Epidermal melanocyte (primary cell): ENCODE measurements around the gene XPO5.
"Not testable (repeated sequence)": the region's sequence is repeated elsewhere in the genome, so short reads cannot be mapped to it uniquely, and the experiment has no call there.

Experiments
- DNase-seq: peaks from one replicate; pipeline ENCODE4 v3.0.0; 2011; ENCODE audit warnings: low spot score; ENCODE audit not compliant: insufficient read length

XPO5 gene

DNA sequence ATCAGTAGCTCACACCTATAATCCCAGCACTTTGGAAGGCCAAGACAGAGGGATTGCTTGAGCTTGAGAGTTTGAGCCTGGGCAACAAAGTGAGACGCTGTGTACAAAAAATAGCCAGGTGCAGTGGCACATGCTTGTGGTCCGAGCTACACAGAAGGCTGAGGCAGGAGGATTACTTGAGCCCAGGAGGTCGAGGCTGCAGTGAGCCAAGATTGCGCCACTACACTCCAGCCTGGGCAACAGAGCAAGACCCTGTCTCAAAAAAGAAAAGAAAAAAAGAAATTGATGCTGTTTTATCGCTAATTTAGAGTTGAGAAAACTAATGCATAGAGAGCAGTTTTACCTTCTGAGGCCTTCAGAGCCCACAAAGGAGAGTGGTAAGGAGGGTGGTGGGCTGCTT is 77.5 kb downstream of the XPO5 start:
- DNase-seq = not testable (repeated sequence)

DNA sequence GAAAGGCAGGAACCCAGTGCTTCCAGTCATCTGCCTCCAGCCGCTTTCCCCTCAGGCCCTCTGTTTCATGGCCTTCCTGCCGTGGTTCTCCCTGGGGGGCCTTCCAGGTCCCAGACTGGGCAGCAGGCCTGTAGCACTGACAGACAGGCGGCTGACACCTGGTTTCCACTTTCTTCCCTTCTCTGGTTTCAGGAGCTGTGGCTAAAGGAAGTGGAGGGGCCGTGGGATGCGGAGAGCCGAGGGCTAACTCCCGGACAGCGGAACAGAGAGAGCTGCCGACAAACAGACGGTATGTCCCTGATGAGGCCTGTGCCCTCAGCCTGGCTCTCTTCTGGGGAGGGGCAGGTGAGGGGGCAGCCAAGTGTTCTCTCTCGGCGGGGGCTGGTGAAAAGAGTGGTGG is 78.1 kb downstream of the XPO5 start:
- no peak for DNase-seq

DNA sequence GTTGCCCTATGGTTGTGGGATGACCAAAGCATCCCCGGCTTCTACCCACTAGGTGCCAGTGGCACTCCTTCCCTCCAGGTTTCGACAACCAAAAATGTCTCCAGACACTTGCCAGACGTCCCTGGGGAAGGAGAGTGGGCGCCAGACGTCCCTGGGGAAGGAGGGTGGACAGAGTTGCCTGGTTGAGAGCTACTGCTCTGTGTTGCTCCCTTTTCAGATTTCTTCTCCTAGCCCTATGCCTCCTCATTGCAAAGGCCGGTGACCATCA is 78.8 kb downstream of the XPO5 start:
- DNase-seq = no peak

DNA sequence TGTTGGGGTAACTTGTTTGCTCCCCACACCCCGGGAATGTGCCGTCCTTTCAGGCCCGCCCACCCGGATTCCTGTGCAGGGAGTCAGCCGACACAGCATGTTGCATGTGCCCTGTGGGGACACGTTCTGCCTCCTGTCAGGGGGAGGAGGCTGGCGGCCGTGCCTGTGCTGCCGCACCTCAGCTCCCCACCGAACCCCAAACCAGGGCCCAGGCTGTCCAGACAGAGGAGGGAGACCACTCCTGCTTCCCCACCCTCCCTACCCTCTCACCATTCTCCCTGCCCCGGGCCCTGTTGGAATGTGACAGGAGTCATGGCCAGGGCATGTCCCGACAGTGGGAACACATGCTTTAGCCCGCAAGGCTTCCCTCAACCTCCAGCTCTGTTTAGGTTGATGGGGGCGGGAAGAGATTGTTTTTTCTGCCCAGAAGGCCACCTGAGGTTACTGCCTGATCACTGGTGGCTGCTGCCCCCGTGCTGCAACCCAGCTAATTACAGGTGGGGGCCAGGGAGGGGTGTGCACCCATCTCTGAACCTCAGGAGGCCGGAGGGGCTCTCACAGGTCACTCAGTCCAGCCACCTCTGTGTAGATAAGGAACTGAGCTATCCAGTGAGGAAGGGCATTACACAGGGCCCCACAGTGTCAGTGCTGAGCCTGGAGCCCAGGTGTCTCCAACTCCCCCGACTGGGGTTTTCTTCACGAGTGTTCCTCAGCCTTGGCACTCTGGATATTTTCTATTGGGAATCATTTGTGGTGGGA is 79.3 kb downstream of the XPO5 start:
- DNase-seq = no peak

DNA sequence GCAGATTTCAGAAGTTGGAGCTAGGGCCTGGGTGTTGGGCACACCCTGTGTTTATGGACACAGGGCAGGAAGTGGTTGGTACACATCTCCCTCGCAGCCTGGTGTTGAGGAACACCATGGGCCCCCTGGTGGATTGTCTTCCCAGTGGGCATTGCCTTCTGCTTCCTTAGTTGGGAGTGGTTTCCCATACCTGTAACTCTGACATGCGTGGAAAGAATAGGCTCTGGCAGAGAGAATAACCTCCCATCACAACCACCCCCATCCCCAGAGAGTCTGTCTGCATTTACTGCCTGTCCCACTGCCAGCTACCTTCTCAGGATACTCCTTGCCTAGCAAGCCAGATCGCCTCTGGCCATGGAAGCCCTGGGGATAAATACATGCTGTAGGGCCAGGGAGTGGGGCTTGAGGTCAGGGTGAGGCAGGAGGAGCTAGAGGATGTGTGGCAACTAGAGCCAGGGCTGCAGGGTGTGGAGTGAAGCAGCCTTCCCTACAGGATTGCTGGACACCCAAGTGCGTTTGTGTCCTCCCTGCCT is 80.4 kb downstream of the XPO5 start:
- DNase-seq = no peak

DNA sequence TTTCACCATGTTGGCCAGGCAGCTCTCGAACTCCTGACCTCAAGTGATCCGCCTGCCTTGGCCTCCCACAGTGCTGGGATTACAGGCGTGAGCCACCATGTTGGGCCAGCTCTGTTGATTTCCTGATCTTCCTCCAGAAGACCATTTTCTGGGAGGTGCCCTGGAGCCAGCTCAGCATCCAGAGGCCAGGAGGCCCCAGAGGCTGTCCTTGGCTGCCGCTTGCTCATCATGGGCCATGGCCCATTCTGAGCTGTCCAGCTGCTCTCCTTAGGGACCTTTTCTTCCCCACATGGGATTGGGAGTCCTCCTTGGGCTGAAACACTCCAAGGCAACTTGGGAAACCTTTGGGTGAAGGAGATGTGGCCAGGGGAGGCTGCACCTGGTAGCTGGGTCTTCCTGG is 81.1 kb downstream of the XPO5 start:
- no peak for DNase-seq

DNA sequence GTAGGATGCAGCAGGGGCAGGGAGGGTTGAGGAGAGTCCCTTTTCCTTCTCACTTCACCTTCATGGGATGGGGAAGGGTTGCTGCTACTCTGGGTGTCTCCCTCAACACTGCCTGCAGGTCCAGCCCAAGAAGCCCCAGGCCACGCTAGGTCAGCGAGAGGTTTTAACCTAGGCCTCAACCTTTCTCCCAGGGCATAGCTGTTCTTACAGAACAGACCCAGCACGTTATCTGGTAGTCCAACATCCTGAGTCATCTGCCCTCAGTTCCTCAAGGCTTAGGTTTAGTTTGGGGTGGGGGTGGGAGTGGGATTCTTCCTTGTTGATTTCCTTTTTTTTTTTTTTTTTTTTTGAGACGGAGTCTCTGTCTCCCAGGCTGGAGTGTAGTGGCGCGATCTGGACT is 81.5 kb downstream of the XPO5 start:
- DNase-seq = no peak

DNA sequence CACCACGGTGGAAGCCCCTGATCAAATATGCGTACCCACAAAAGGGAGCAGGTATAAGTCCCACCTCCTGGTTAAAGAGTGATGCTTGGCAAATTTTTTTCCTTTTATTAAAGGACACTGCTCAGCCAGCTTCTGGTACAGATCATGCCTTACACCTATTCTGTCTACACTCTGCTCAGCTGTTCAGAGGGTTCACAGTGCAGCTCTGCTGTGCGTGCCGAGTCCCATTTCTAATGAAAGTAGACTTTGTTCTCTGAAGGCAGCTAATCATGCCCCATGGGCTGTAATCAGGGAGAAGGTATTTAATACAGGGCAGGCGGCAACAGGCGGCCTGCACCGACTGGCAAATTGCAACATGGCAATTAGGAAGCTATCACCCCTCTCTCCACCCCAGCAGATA is 82.0 kb downstream of the XPO5 start:
- peak; percentile 77 for DNase-seq

DNA sequence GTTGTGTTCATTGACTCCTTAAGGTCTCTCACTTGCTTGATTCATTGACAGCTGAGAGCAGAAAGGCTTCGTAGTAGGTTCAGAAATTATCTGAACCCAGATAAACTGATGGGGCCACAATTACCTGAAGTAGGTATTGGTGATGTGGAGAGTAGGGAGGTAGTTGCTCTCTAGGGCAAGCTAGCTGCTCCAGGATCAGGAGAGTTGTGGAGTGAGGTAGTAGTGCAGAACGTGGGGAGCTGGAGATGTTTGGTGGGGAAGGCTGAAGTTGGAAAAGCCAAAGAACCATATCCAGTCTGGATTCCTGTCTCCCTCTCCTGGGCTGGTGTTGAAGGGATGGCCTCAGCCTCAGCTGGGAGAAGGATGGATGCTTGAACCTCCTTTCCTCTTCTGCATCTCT is 82.6 kb downstream of the XPO5 start:
- DNase-seq = no peak

DNA sequence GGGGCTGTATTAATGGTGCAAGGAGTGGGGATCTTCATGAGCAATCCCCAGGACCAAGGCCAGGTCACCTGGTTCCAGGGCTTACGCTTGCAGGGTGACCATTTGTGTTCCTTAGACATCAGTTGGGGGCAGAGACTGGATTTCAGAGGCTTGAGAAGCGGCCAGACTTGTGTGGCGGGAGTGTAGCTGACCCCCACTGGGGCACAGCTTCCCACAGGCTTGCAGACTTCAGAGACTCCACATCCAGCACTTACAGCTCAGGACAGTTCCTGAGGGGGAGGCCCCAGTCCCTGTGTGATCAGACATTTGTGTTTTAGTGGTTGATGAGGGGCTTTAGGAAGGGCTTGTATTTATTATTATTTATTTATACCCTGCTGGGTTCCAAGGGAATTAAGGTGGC is 83.2 kb downstream of the XPO5 start:
- DNase-seq = no peak

DNA sequence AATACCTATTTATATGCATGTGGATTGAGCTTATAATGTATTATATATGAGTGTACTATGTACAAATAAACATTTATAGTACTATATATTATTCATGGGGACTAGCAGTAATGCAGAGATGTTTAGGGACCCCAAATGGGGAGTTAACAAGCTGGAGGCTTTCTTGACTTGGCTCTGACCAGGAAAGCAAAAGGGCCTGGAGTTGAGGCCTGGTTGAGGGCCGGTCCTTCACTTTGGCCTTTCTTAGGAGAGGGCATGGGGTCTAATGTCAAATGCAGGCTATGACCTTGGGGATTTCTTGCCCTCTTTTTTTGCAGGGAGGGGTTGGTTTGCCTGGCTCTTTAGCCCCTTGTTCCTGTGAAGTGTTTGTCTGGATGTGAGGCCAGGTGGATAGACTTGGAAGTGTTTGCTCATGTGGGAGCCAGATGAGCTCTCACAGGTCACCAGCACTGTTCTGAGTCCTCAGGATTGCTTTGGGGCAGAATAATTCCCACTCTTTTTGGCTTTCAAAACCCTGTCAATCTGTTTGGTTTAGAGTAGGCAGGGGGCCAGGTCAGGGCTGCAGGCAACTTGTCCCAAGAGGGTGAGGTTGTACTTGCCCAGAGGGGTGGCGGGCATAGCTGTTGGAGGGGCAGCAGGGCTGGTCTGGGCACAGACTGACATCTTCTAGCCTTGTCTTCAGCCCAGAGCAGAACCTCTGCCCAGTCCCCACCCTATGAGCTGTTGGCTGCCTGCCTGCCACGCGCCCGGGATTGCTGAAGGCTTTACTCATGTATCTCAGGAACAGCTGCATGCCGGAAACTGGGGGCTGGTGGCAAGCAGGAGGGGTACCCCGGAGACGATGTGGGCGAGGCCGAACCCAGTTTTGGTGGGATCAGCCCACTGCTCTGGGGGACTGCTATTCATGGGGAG is 83.8 kb downstream of the XPO5 start:
- peak; percentile 77 for DNase-seq

DNA sequence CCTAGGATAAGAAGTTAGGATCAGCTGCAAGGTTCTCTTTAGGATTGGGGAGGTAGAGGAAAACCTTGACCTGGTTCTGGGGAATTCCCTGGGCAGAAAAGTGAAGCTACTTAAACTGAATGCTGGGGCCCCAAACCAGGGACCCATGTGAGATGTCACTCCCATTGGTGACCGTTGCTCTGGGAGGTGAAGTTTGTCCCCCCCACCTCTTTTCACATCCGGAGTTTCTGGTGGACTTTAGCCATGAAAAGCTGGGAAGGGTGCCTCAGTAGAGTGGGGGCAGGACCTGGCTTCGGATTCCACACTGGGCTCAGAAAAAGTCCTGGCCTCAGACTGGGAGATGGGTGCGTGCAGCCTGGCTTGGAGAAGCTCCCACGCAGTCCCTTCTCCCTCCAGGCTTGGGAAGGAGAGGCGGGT is 85.3 kb downstream of the XPO5 start:
- DNase-seq = no peak

DNA sequence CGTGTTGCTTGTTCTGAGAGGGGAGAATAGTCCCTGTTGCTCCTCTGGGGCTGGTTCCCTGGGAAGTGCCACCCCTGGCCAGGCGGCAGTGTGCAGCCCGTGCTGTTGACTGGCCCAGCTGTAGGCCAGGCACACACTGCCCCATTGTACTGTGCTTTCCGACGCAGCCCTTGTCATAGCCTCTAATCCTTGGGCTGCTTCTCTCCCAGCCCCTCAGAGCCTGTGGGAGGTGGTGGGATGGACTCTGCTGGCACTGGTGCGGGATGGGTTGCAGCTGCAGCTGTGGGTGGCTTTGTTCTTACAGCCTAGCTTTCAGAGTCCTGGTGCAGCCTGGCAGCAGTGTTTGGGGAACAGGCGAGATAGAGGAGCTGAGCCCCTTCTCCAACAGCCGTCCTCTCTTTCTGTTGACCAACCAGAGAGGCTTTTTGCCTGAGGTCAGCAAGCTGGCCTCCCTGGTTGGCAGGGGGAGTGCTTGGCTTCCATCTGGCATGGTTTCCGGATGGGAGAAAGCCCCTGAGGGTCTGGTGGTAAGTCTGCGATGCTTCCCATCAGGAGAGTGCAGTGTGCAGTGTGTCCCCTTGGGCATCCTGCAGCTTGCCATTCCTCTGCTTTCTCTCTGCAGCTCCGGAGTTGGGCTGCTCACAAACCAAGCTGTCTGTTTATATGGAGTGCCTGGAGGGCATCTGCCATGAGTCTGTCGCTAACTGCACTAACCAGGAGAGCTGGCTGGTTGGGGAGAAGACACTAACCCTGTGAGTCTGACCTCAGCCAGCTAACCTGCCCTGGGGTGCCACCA is 86.4 kb downstream of the XPO5 start:
- DNase-seq = peak; percentile 83

DNA sequence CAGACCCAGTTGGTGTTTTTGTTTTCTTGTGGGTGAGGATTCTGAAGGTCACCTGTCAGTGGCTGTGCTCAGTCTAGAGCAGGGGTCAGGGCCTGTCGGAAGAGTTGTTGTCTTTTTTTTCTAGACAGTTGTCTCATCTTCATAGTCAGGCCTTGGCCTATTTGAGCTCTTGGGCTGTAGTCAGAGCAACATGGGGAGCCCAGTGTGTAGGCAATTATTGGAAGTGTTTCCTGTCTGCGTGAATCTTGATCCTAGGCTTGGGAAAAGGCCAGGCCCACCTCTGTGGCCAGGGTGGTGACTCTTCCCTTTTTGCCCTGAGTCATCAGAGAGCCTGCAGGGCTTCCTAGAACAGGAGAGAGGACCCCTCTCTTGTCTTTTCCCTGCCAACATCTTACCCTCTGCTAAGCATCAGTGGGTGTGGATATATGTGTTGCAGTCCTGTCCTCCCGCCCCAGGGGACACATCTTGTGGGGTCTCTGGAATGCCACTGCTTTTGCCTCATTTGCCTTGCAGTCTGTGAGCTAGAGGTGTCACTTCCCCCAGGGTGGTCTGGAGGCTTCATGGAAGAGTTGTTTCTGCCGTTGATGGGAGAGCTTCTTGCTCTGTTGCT is 87.1 kb downstream of the XPO5 start:
- no peak for DNase-seq

DNA sequence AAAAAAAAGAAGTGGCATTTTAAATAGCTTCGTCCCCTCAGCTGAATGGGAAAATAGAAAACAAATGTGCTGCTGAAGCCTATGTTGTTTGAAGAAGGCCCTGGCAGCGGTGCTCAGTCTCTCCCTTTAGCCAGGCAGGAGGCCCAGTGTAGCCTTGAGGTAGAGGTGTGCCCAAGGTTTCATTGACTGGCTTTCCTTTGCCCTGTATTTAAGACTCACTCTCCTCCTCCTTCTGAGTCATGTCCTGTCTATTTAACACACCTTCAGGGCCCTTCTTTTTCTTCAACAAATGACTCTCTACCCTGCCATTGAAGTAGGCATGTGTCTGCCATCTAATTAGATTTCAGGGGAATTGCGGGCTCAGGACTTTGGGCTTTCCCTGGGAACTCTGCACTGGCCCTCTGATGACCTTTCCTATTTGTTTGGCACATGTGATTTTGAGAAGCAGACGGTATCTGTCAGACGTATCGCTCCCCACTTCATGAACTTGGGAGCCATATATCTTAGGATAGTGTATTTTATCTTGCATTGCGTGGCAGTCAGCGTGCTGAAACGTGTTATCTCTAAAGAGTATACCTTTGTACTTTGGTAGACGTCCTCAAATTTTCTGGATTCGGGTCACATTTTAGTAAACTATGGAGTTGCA is 94.1 kb downstream of the XPO5 start:
- no peak for DNase-seq

DNA sequence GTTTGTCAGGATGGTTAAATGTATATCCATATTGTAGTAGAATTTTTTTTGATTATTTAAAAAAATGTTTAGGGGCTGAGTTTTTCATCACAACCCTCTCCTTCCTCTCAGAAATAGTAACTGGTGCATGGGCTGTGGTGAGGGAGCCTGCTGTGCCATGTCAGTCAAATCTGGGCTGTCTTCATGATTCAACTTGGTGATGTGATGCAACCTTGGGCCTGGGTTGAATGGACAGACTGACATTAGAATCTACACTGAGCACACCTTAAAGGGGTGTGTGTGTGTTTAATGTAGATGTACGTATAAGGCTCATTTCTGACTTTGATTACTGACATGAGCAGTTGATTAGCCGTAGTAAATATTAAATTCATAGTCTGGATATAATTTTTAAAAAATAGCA is 94.8 kb downstream of the XPO5 start:
- DNase-seq = no peak

DNA sequence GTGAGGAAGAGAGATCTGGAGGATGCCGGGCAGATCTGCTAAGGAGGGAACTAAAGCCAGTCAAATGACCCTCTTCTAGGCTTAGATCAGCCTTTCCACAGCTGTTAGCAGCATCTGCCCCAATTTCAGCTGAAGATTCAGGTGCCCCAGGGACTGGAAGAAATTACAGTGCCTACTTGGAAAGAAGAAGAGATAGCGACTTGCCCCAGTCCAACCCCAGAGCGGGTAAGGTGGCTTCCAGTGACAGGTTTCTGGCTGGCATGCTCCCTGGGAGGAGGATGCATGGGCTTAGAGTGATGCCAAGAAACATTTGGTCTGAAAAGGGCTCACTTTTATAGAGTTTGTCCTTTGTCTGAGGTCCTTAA is 97.8 kb downstream of the XPO5 start:
- DNase-seq = no peak

DNA sequence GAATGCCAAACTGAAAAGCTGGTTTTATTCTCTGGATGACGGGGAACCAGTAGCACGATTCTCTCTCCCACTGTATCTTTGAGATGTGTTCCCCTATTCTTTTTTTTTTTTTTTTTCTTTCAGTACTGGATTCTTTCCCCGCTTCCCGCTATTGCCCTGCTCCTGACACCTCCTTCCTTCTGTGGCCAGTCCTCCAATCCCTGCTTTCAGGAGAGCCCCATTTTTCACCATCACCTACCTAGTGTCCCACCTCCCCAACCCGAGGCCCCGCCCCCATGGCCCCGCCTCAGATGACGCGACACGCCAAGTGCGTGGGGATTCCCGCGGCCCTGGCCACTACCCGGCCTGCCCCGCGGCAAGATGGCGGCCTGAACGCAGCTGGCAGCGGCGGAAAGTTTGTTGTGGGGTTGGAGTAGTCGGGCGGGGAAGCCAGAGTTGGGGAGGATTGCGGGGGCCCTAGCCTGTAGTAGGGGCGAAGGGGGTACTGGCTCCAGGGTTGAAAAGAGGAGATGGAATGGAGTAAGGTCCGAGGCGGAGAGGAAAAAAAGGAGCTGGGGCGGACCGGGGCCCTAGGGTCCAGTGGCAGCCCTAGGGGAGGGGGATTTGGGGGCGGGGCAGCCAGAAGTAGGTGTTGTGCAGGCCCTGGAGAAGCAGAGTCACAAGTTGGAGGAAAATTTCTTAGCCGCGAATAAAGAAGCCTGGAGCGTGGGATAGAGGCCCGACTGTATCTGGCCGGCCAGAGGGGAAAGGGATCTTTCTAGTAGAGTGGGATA is 98.4 kb downstream of the XPO5 start, which contains the start of gene TJAP1:
Gene TJAP1, plus strand, starts transcription at position 336 of the 773 bp plus-strand sequence. CDS start 21,432 bp downstream, outside the sequence.
- peak; percentile 72 for DNase-seq

DNA sequence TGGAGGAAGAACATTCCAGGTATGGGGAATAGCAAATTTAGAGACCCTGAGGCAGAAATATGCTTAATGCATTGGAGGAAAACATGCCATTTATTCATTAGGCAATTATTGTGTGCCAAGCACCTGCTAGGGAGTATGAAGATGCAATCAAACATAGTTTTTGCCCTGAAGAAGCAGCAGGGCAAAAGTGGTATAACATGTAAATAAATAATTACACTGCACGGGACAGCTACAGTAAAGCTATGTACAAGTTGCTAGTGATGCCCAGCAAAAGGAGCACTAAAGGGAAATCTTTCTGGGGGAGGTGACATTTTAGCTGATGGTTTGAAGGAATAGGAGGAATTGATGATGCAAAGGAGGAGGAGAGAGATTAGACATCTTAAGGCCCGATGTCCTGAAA is 99.1 kb downstream of the XPO5 start:
- no peak for DNase-seq

DNA sequence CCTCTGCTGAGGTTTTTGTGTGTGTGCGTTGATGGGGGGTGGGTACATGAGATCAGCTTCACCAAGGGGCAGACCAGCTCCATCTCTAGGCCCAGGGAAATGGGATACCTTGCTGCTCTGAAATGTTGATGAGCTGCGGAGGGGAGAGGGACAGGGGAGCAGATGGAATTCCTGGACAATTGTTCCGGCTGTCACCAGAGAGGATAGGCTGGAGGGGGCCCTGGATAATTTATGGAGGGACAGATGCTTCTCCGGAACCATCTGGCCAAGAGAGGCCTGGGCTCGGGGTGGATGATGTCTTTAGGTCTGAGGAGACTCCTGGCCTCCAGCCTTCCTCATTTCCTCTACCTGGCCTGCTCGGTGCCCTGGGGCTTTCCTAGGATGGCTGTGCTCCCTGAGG is 100.3 kb downstream of the XPO5 start:
- no peak for DNase-seq
